ENCODE results near the gene PRKCQ. TPM values are rescaled to one million over a fixed set of nuclear protein-coding genes. Genes with fewer than 3 reads are reported as not detected.

PRKCQ gene
- total and polyA plus RNA-seq, 2 of the 4 experiments (the other 2 are of a cell fraction) = under 0.01 to 0.03 TPM

DNA sequence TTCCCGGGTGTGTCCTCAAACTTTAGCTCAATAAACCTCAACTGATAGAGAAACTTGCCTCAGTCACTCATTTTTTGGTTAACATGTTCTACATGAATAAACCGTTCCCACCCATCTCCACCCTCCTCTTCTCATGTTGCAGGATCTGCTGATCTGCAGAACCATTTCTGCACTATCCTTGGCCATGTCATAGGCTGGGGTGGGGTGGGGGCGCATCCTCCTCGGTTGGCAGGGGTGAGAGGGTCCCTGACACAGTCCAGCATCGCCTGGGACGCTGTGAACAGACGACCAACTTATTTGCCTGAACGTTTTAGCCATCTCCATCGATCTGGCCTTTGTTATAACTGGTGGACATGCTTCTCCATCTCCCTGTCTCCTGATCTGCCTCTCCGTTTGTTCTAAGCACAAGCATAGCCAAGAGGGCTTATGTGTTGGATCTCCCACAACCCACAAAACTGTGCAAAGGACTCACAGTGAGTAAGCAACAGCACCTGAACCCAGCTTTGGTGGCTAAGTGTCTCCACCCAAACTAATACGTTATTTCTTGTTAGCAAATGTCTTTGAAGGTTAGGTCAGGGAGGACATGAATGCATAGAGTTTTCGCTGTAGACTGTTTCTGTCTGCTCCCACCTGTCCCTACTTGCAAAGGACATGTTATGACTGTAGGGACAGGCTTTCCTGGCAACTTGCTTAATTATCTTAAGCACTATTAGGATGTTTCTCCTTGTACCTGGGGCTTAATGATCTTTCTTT is 51.7 kb downstream of the PRKCQ start:
- H2AK9ac ChIP-seq (replicated peaks; ENCODE audit: low read depth, low read length, poor library complexity) = no peak overlapping the region
- BruUV-seq (replicated peaks) = no TSS peak
- H2BK15ac ChIP-seq (ENCODE audit: low read depth, low read length) = no peak overlapping the region
- no peak overlapping the region for H4K91ac ChIP-seq (ENCODE audit: insufficient read depth, low read depth, low read length)
- in situ Hi-C loops (cut with MboI; ENCODE audit: low sequenced_read_pairs) = no loop called here
- intact Hi-C loops (cut with micrococcal nuclease) = no loop called here
- no peaks in the 10 kb centered on the region for H3K27me3 ChIP-seq (ENCODE audit: control insufficient read depth, insufficient read depth, low read length)
- no peaks in the 10 kb centered on the region for H3K79me1 ChIP-seq (ENCODE audit: low read depth in 1 of 2, low read length in 2 of 2)
- H2BK20ac ChIP-seq (ENCODE audit: low read depth, low read length) = no peak overlapping the region
- H3K27ac ChIP-seq (ENCODE audit: insufficient read depth, low read length) = no peak overlapping the region
- no peak overlapping the region for H3K14ac ChIP-seq (replicated peaks; ENCODE audit: low read depth, low read length)
- H2AFZ ChIP-seq (replicated peaks; ENCODE audit: low read length, poor library complexity) = no peak overlapping the region
- no peak overlapping the region for H3K4ac ChIP-seq (ENCODE audit: low read depth, low read length)
- H4K20me1 ChIP-seq (ENCODE audit: insufficient read depth, low read length) = no peaks in the 10 kb centered on the region
- H3K23ac ChIP-seq (ENCODE audit: low read depth, low read length) = no peak overlapping the region
- H3K18ac ChIP-seq (ENCODE audit: low read depth, low read length) = no peak overlapping the region
- no peak overlapping the region for H2BK5ac ChIP-seq (ENCODE audit: low read depth, low read length, poor library complexity, severe bottlenecking)
- dilution Hi-C loops (cut with HindIII; ENCODE audit: low sequenced_read_pairs, unreplicated experiment) = no loop called here
- POLR2A ChIA-PET (ENCODE audit: unreplicated experiment) = no interaction called here
- H2AK5ac ChIP-seq (ENCODE audit: low read depth, low read length) = no peak overlapping the region
- no peaks in the 10 kb centered on the region for H3K9me3 ChIP-seq (ENCODE audit: control insufficient read depth, insufficient read depth, low read length)
- 27% methylated on average over 2 of the region's 12 CpGs; no CpG with 5 or more reads in 1 of the 2 experiments for WGBS, 2 experiments (ENCODE audit: extremely low coverage in 2 of 2, insufficient read length in 1 of 2)
- TF ChIP-seq CHD1 (IDR thresholded peaks at IDR 0.05; ENCODE audit: low read depth, low read length) (no peak), POLR2A (IDR thresholded peaks at IDR 0.05; ENCODE audit: low read depth, low read length) (no peak), SMC3 (IDR thresholded peaks at IDR 0.05; ENCODE audit: low read depth, low read length) (no peak), NFE2L2 (IDR thresholded peaks at IDR 0.05; ENCODE audit: low read depth, low read length) (no peak), MAFK (IDR thresholded peaks at IDR 0.05; ENCODE audit: low read depth, low read length) (no peak), FOS (IDR thresholded peaks at IDR 0.05; ENCODE audit: low read depth, low read length) (no peak), RAD21 (IDR thresholded peaks at IDR 0.05; ENCODE audit: low read length) (no peak), MXI1 (IDR thresholded peaks at IDR 0.05; ENCODE audit: borderline replicate concordance, low read depth, low read length) (no peak), CTCF (conservative IDR thresholded peaks at IDR 0.05; ENCODE audit: low read depth, low read length) (no peak), MAZ (IDR thresholded peaks at IDR 0.05; ENCODE audit: borderline replicate concordance, low read depth, low read length) (no peak), RCOR1 (IDR thresholded peaks at IDR 0.05; ENCODE audit: insufficient replicate concordance, low read length) (no peak), RFX5 (IDR thresholded peaks at IDR 0.05; ENCODE audit: low read depth, low read length) (no peak)
- H4K5ac ChIP-seq (ENCODE audit: low read depth, low read length) = no peak overlapping the region
- no peak overlapping the region for H3K56ac ChIP-seq (ENCODE audit: extremely low read depth, insufficient read depth, low read length)
- DNase-seq = no peak
- H3K9ac ChIP-seq (ENCODE audit: low read depth, low read length) = no peak overlapping the region
- no peaks in the 10 kb centered on the region for H3K4me1 ChIP-seq (ENCODE audit: control insufficient read depth, insufficient read depth, low read length)
- no peak for ATAC-seq (ENCODE audit: low read depth)
- H3K4me3 ChIP-seq (ENCODE audit: insufficient read depth, low read depth, low read length) = no peak overlapping the region
- H4K8ac ChIP-seq (ENCODE audit: low read depth in 2 of 2, low read length in 2 of 2) = no peak overlapping the region
- no peak overlapping the region for H2BK120ac ChIP-seq (ENCODE audit: low read depth, low read length)
- H3K36me3 ChIP-seq (ENCODE audit: control insufficient read depth, insufficient read depth, low read length) = no peaks in the 10 kb centered on the region
- H3K9me1 ChIP-seq (ENCODE audit: insufficient read depth, low read length) = no peaks in the 10 kb centered on the region
- H3K4me2 ChIP-seq (ENCODE audit: low read depth, low read length) = no peak overlapping the region
- CTCF ChIA-PET = no interaction called here
